Upper lobe of left lung (tissue), 4 donors: ENCODE measurements around the gene SUPT4H1.

ENCODE experiments used
- CTCF ChIP-seq, 6 experiments: fragments of 450-650 bp in 4 of 6; fragments of 200-600 bp in 2 of 6; sonication (generic) in 2 of 6; IDR thresholded peaks; one replicate each; pipeline ENCODE4 v1.5.1; 2016 to 2019; ENCODE audit warnings: antibody characterized with exemption in 6 of 6
- POLR2AphosphoS5 ChIP-seq, 2 donors: sonication (generic); formaldehyde crosslinking; IDR thresholded peaks; one replicate each; pipeline ENCODE4 v1.5.1; 2017; ENCODE audit warnings: antibody characterized with exemption in 2 of 2

DNA sequence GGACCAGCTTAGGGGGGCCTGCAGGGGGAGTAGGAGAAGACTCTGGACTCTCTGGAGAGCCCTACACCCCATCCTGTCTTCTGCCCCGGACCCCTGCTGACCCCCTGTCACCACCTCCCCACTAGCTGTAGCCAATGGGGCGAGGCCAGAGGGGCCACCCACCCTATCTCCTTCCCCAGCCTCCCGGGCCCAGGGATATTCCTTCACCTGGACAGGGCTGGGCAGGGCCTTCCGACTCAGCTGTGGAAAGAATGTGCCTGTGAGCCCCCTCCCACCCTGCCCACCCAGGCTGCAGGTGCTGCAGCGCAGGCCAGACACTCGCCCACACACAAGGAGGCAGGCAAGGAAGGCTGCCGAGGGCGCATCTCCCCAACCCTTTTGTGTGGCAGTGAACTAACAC lies 46.4 kb downstream of the SUPT4H1 start:
- TF ChIP-seq CTCF (IDR thresholded peaks at IDR 0.05), result no peak
- TF ChIP-seq POLR2AphosphoS5 (IDR thresholded peaks at IDR 0.05), result no peak
